Left lobe of liver (tissue), 2 donors: ENCODE measurements around the gene DBNDD1. TPM values are rescaled to one million over a fixed set of nuclear protein-coding genes. Genes with fewer than 3 reads are reported as not detected.
"Not testable (repeated sequence)": the region's sequence is repeated elsewhere in the genome, so short reads cannot be mapped to it uniquely, and the experiment has no call there.

Experiments
- ATAC-seq: fragments of 200-7000 bp; cut with Tn5 transposase; one replicate; pipeline ENCODE4 v1.9.1; 2020; ENCODE audit warnings: mild to moderate bottlenecking, moderate library complexity
- DNase-seq: peaks from one replicate; pipeline ENCODE4 v3.0.0-alpha.2; 2020; ENCODE audit warnings: low spot score
- total RNA-seq: library from RNA; stranded (reverse); gene quantifications from one replicate; pipeline ENCODE4 v1.2.1, GENCODE V29; 2021
- donor health status: DM: no; HTN: no; CAD: no; lungs with moderate emphysema.
- donor health status: DM: no; HTN: yes; CAD: no.

DBNDD1 gene
- total RNA-seq, result 3.3 TPM

GRCh38 chr16:90018652-90019542, at the start of gene DBNDD1:
TSS of gene DBNDD1 (minus strand) at chr16:90019456. CDS start at chr16:90019341, 115 bp downstream.
- no peak for DNase-seq
- ATAC-seq, result peak; percentile 21

- no peak for DNase-seq
- no peak for ATAC-seq
Measured at GRCh38 chr16:90061437-90061836, 42.2 kb upstream of the DBNDD1 start.

GRCh38 chr16:90057738-90058173, 38.5 kb upstream of the DBNDD1 start:
- ATAC-seq (peak; percentile 29), DNase-seq (no peak)

GRCh38 chr16:90056521-90056920, 37.3 kb upstream of the DBNDD1 start:
- DNase-seq, ATAC-seq: not testable (repeated sequence)

GRCh38 chr16:90055371-90055770, 36.1 kb upstream of the DBNDD1 start:
- ATAC-seq, result no peak
- no peak for DNase-seq

- DNase-seq (no peak), ATAC-seq (no peak)
Measured at GRCh38 chr16:90054554-90054953, 35.3 kb upstream of the DBNDD1 start.

- ATAC-seq (no peak), DNase-seq (no peak)
Measured at GRCh38 chr16:90053902-90054500, 34.7 kb upstream of the DBNDD1 start.

GRCh38 chr16:90050969-90051368, 31.7 kb upstream of the DBNDD1 start:
- ATAC-seq (no peak), DNase-seq (no peak)

- DNase-seq, result no peak
- ATAC-seq, result no peak
Measured at GRCh38 chr16:90048737-90049330, 29.6 kb upstream of the DBNDD1 start.

GRCh38 chr16:90048347-90048722, 29.1 kb upstream of the DBNDD1 start:
- no peak for DNase-seq
- no peak for ATAC-seq

GRCh38 chr16:90047714-90048346, 28.6 kb upstream of the DBNDD1 start:
- DNase-seq, result no peak

GRCh38 chr16:90046971-90047713, 27.9 kb upstream of the DBNDD1 start:
- DNase-seq, result peak; percentile 92
- peak; percentile 86 for ATAC-seq

More at GRCh38 chr16:90047714-90048346, 28.6 kb upstream of the DBNDD1 start:
- peak; percentile 61 for ATAC-seq

- DNase-seq (no peak), ATAC-seq (peak; percentile 6)
Measured at GRCh38 chr16:90046122-90046970, 27.1 kb upstream of the DBNDD1 start.

- no peak for DNase-seq
- no peak for ATAC-seq
Measured at GRCh38 chr16:90044111-90044551, 24.9 kb upstream of the DBNDD1 start.

GRCh38 chr16:90043526-90043925, 24.3 kb upstream of the DBNDD1 start:
- DNase-seq (no peak), ATAC-seq (no peak)

GRCh38 chr16:90042946-90043514, 23.8 kb upstream of the DBNDD1 start:
- DNase-seq (no peak), ATAC-seq (no peak)

- ATAC-seq, result no peak
- no peak for DNase-seq
Measured at GRCh38 chr16:90041896-90042473, 22.7 kb upstream of the DBNDD1 start.

- DNase-seq, result no peak
- no peak for ATAC-seq
Measured at GRCh38 chr16:90040152-90041023, 21.1 kb upstream of the DBNDD1 start.
